Lung (tissue), 12 donors: ENCODE measurements around the gene PA2G4. TPM values are rescaled to one million over a fixed set of nuclear protein-coding genes. Genes with fewer than 3 reads are reported as not detected.

Experiments
- ATAC-seq: fragments of 200-7000 bp; cut with Tn5 transposase; one replicate; pipeline ENCODE4 v1.9.1; 2020; ENCODE audit warnings: moderate number of reproducible peaks; ENCODE audit not compliant: insufficient read depth, low FRiP score
- DNase-seq, 3 donors: peaks; one replicate each; pipeline ENCODE4 v3.0.0-alpha.2; 2013 to 2017
- H3K27ac ChIP-seq, 2 donors: one replicate each; pipeline ENCODE4 v1.5.1; 2013; ENCODE audit warnings: mild to moderate bottlenecking in 2 of 2, moderate library complexity in 2 of 2, control low read depth in 1 of 2, inconsistent platforms in 1 of 2, low read depth in 1 of 2, low read length in 1 of 2
- H3K27me3 ChIP-seq, 3 donors: one replicate each; pipeline ENCODE4 v1.5.1; 2013; ENCODE audit warnings: low read length in 2 of 3; ENCODE audit not compliant: control insufficient read depth in 3 of 3, insufficient read depth in 3 of 3
- H3K36me3 ChIP-seq, 4 donors: one replicate each; pipeline ENCODE4 v1.5.1; 2013; ENCODE audit warnings: low read length in 4 of 4, mild to moderate bottlenecking in 1 of 4, moderate library complexity in 1 of 4; ENCODE audit not compliant: control insufficient read depth in 4 of 4, insufficient read depth in 4 of 4
- H3K4me1 ChIP-seq, 5 donors: one replicate each; pipeline ENCODE4 v1.5.1; 2013; ENCODE audit warnings: low read length in 5 of 5, mild to moderate bottlenecking in 2 of 5, moderate library complexity in 1 of 5; ENCODE audit not compliant: control insufficient read depth in 5 of 5, insufficient read depth in 5 of 5
- H3K4me3 ChIP-seq: one replicate; pipeline ENCODE4 v1.5.1; 2013; ENCODE audit warnings: mild to moderate bottlenecking, control low read depth, moderate library complexity
- H3K9ac ChIP-seq, 2 donors: one replicate each; pipeline ENCODE4 v1.5.1; 2013; ENCODE audit warnings: low read length in 2 of 2, control low read depth in 1 of 2; ENCODE audit not compliant: insufficient read depth in 1 of 2
- H3K9me3 ChIP-seq, 4 donors: one replicate each; pipeline ENCODE4 v1.5.1; 2013; ENCODE audit warnings: low read length in 3 of 4, mild to moderate bottlenecking in 1 of 4, moderate library complexity in 1 of 4; ENCODE audit not compliant: control insufficient read depth in 4 of 4, insufficient read depth in 3 of 4
- WGBS, 2 donors: extraction: QIAGEN DNeasy Blood & Tissue Kit; methylation state at CpG; one replicate each; pipeline ENCODE4 v1.1.7; 2013; 5-methylcytosine and 5-hydroxymethylcytosine counted together
- polyA plus RNA-seq, 2 donors: library from polyadenylated mRNA; stranded (reverse); fragments of 200-250 nt; gene quantifications; one replicate each; pipeline ENCODE4 v1.2.1, GENCODE V29; 2013
- total RNA-seq, 2 donors: library from RNA; depleted of rRNA in 1 of 2; stranded (reverse); fragments of >200 nt in 1 of 2; gene quantifications; one replicate each; pipeline ENCODE4 v1.2.1, GENCODE V29; 2014 to 2021
- TF ChIP-seq, protein P1 (sequence below): IDR thresholded peaks from 2 replicates; pipeline ENCODE4 v1.5.1; 2012; ENCODE audit warnings: mild to moderate bottlenecking; ENCODE audit errors: control extremely low read depth, extremely low read depth
- donor health status: control.
- donor health status: control.
- donor health status: Bipolar disorder and iron deficiency.
- donor health status: healthy.
- donor health status: DM: yes; HTN: yes; CAD: no.

PA2G4 gene
- total and polyA plus RNA-seq, 4 donors, result 80.2 to 137 (median 89.4) TPM

DNA sequence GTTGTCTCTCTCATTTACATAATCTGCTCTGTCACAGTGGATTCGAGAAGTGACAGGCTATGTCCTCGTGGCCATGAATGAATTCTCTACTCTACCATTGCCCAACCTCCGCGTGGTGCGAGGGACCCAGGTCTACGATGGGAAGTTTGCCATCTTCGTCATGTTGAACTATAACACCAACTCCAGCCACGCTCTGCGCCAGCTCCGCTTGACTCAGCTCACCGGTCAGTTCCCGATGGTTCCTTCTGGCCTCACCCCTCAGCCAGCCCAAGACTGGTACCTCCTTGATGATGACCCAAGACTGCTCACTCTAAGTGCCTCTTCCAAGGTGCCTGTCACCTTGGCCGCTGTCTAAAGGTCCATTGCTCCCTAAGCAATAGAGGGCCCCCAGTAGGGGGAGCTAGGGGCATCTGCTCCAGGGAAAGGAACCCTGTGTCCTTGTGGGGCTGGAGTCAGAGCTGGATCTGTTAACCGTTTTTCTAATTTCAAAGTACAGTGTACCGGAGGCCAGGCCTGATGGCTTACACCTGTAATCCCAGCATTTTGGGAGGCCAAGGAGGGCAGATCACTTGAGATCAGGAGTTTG, 19.3 kb upstream of the PA2G4 start:
- H3K27ac ChIP-seq, result no peak overlapping the region
- WGBS, 2 donors, result 87 to 88% methylated on average over 15 of the region's 15 CpGs
- no peak for ATAC-seq

DNA sequence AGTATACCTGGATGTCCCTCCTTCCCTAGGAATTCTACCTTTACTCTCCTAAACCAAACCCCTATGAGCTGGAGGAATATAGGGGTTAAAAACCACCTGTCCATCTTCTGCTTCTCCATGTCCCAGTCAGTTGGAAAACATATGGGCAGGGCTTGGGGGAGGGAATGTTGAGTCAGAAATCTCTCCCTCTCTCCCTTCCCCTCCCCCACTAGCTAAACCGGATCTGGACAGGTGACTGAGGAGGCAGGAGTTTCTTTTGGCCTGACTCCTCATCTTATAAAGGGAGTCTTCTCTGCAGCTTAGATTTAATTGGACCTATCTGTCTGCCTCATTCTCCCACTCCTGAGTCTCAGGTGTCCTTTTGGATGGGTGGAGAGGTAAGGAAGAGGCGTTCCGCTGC, 18.3 kb upstream of the PA2G4 start:
- Histone ChIP-seq H3K9me3 (no peaks in the 10 kb centered on the region), H3K4me1 (peaks cover 0 to 13% (median 0%) of the 10 kb centered on the region in 5 donors), H3K27me3 (peaks cover 0 to 15% (median 8%) of the 10 kb centered on the region in 3 donors), H3K9ac (no peak overlapping the region), H3K4me3 (no peak overlapping the region), H3K36me3 (peaks cover 0 to 2% (median 0%) of the 10 kb centered on the region in 4 donors), H3K27ac (peak overlapping the region in 1 of 2 donors; percentile 22)
- WGBS, 2 donors, result 67 to 79% methylated on average over 3 of the region's 3 CpGs
- DNase-seq (peak in 1 of 3 donors; percentile 28), ATAC-seq (peak; percentile 51)
- TF ChIP-seq, protein P1, sequence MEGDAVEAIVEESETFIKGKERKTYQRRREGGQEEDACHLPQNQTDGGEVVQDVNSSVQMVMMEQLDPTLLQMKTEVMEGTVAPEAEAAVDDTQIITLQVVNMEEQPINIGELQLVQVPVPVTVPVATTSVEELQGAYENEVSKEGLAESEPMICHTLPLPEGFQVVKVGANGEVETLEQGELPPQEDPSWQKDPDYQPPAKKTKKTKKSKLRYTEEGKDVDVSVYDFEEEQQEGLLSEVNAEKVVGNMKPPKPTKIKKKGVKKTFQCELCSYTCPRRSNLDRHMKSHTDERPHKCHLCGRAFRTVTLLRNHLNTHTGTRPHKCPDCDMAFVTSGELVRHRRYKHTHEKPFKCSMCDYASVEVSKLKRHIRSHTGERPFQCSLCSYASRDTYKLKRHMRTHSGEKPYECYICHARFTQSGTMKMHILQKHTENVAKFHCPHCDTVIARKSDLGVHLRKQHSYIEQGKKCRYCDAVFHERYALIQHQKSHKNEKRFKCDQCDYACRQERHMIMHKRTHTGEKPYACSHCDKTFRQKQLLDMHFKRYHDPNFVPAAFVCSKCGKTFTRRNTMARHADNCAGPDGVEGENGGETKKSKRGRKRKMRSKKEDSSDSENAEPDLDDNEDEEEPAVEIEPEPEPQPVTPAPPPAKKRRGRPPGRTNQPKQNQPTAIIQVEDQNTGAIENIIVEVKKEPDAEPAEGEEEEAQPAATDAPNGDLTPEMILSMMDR, result no peak

More for the DNA sequence above, 19.3 kb upstream of the PA2G4 start:
- H3K27me3 ChIP-seq, result peaks cover 0 to 23% (median 16%) of the 10 kb centered on the region in 3 donors
- H3K4me3 ChIP-seq, result no peak overlapping the region
- no peak overlapping the region for H3K9ac ChIP-seq
- H3K36me3 ChIP-seq, result peaks cover 0 to 2% (median 0%) of the 10 kb centered on the region in 4 donors
- no peaks in the 10 kb centered on the region for H3K9me3 ChIP-seq
- DNase-seq, result no peak
- TF ChIP-seq, protein P1, result no peak
- peaks cover 0 to 13% (median 6%) of the 10 kb centered on the region in 5 donors for H3K4me1 ChIP-seq

DNA sequence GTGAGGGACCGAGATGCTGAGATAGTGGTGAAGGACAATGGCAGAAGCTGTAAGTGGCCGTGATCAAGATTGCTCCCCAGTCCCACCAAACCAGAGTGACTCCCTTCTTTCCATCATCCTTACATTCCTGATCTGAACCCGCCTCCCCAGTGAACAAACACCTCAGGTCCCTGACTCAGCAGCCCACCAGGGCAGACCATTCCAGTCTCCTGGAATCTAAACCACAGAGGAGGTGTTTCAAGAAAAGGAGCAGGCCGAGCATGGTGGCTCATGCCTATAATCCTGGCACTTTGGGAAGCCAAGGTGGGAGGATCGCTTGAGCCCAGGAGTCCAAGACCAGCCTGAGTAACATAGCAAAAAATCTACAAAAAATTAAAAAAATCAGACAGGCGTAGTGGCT, 17.8 kb upstream of the PA2G4 start:
- Histone ChIP-seq H3K4me3 (no peak overlapping the region), H3K36me3 (peaks cover 0 to 2% (median 0%) of the 10 kb centered on the region in 4 donors), H3K27me3 (peaks cover 0 to 10% (median 7%) of the 10 kb centered on the region in 3 donors), H3K27ac (peak overlapping the region in 1 of 2 donors; percentile 22), H3K9ac (no peak overlapping the region), H3K9me3 (no peaks in the 10 kb centered on the region), H3K4me1 (peaks cover 0 to 13% (median 0%) of the 10 kb centered on the region in 5 donors)
- TF ChIP-seq, protein P1, result no peak
- ATAC-seq (no peak), DNase-seq (no peak)
- WGBS, 2 donors, result 81 to 86% methylated on average over 6 of the region's 6 CpGs

DNA sequence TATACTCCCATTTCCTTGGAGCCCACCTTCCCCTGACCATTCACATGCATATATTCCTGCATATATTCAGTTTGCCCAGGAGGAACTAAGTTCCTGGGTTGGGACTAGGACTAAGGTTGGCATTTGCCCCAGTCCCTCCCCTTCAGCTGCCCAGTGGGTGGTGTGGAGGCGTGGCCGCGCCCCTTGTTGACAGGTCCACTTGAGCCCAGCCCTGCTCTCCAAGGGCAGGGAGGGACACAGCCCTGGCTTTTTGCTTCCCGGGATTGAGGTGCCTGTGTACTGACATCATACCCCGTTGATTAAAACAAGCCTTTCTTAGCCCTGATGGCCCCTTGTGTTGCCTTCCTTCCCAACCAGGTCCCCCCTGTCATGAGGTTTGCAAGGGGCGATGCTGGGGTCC, 17.1 kb upstream of the PA2G4 start:
- Histone ChIP-seq H3K27ac (peak overlapping the region; percentile 29 to 92), H3K9me3 (no peaks in the 10 kb centered on the region), H3K36me3 (peaks cover 0 to 2% (median 0%) of the 10 kb centered on the region in 4 donors), H3K4me3 (no peak overlapping the region), H3K4me1 (peaks cover 0 to 10% (median 0%) of the 10 kb centered on the region in 5 donors), H3K27me3 (peaks cover 0 to 7% (median 4%) of the 10 kb centered on the region in 3 donors), H3K9ac (no peak overlapping the region)
- ATAC-seq, result peak; percentile 79
- TF ChIP-seq, protein P1, result no peak
- DNase-seq, result peak in 2 of 3 donors; percentile 37 to 42
- 65 to 88% methylated on average over 6 of the region's 6 CpGs for whole genome bisulfite sequencing, 2 donors
